Measurements from ENCODE around the gene RRP36. TPM values are rescaled to one million over a fixed set of nuclear protein-coding genes. Genes with fewer than 3 reads are reported as not detected.

Gene RRP36
- total and polyA plus RNA-seq, 9 of the 15 experiments (the other 6 are each of a cell fraction or from before 2014, with no cell fraction given) = 27.6 to 150 (median 114) TPM

DNA sequence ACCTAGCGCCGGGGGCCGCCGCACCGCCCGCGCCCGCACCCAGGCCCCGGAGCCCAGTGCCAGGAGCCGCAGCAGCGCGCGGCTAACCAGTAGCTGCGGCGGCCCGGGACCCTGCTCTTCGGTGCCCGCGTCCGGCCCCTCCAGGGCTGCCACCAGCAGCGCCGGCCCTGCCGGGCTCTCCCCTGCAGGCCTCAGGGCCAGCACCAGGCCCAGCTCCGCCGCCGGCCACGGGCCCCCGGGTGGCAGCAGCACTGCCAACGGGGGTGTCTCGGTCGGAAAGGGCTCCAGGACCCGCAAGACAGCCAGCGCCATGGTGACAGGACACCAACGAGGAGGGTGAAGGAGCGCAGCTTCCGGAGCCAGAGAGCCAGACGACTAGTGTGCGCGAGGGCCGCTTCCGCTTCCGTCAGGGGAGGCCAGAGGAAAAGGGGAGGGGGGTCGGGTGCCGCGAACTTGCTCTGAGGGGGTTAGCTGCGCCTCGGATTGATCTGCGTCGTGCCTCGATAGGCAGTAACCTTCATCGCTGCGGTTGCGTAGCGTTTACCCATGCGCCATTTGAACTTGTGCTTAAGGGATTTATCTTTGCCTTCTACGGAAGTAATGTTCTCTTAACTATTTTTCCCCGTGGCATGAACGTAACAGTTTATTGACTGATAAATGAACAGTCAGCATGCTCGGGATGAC lies 42.4 kb upstream of the RRP36 start, which contains the start of gene PEX6 (continued):
- TF ChIP-seq, protein P1, sequence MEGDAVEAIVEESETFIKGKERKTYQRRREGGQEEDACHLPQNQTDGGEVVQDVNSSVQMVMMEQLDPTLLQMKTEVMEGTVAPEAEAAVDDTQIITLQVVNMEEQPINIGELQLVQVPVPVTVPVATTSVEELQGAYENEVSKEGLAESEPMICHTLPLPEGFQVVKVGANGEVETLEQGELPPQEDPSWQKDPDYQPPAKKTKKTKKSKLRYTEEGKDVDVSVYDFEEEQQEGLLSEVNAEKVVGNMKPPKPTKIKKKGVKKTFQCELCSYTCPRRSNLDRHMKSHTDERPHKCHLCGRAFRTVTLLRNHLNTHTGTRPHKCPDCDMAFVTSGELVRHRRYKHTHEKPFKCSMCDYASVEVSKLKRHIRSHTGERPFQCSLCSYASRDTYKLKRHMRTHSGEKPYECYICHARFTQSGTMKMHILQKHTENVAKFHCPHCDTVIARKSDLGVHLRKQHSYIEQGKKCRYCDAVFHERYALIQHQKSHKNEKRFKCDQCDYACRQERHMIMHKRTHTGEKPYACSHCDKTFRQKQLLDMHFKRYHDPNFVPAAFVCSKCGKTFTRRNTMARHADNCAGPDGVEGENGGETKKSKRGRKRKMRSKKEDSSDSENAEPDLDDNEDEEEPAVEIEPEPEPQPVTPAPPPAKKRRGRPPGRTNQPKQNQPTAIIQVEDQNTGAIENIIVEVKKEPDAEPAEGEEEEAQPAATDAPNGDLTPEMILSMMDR (IDR thresholded peaks at IDR 0.05 in 2 of 3, conservative IDR thresholded peaks at IDR 0.05 in 1 of 3; ENCODE audit: insufficient read depth in 2 of 3, low read depth in 1 of 3, low read length in 3 of 3) = peak in 1 of 3 experiments; percentile 3; a peak in 1 of 6 replicates
- TF ChIP-seq KLF6 (CRISPR knock-in tag; IDR thresholded peaks at IDR 0.05; ENCODE audit: borderline replicate concordance) (peak; percentile 39; the same call in 1 of the 2 replicates), ZNF699 (CRISPR knock-in tag; IDR thresholded peaks at IDR 0.05; ENCODE audit: insufficient replicate concordance) (no peak), SMARCB1 (IDR thresholded peaks at IDR 0.05; ENCODE audit: insufficient read length, low read depth) (peak; percentile 51), SIN3B (IDR thresholded peaks at IDR 0.05; ENCODE audit: low read depth) (peak; percentile 70; the same call in 1 of the 2 replicates), RBBP5 (IDR thresholded peaks at IDR 0.05; ENCODE audit: borderline replicate concordance, insufficient read depth, low read length, poor library complexity, severe bottlenecking) (peak; percentile 87), STAT5A (IDR thresholded peaks at IDR 0.05; ENCODE audit: borderline replicate concordance, low read length) (peak; percentile 18; the same call in 1 of the 2 replicates), ZMIZ1 (IDR thresholded peaks at IDR 0.05; ENCODE audit: low read depth in 2 of 2, low read length in 2 of 2) (peak in 1 of 2 experiments; percentile 55; a peak in 1 of 4 replicates), CREB3 (tag; conservative IDR thresholded peaks at IDR 0.05; ENCODE audit: low read depth) (peak; percentile 24; the same call in 1 of the 2 replicates), NR2C1 (IDR thresholded peaks at IDR 0.05) (peak; percentile 31), NR2C1 (tag; IDR thresholded peaks at IDR 0.05) (peak; percentile 65; the same call in 1 of the 2 replicates), TGIF2 (CRISPR knock-in tag; IDR thresholded peaks at IDR 0.05) (no peak), NONO (IDR thresholded peaks at IDR 0.05; ENCODE audit: low read depth in 2 of 2, low read length in 1 of 2) (peak; percentile 45 to 87; a peak in 2 of 4 replicates), FUS (optimal IDR thresholded peaks at IDR 0.05; ENCODE audit: low read depth, low read length) (peak; percentile 53), FOXK2 (conservative IDR thresholded peaks at IDR 0.05 in 1 of 2, IDR thresholded peaks at IDR 0.05 in 1 of 2; ENCODE audit: low read depth in 2 of 2) (peak; percentile 21 to 56; a peak in 2 of 4 replicates), MTA1 (IDR thresholded peaks at IDR 0.05; ENCODE audit: borderline replicate concordance) (0 out of 2 replicates have a peak, but pooled peaks have one; percentile 22), ARID3B (CRISPR knock-in tag; IDR thresholded peaks at IDR 0.05; ENCODE audit: borderline replicate concordance) (0 out of 2 replicates have a peak, but pooled peaks have one; percentile 69), PML (IDR thresholded peaks at IDR 0.05; ENCODE audit: low read length) (peak; percentile 69; the same call in 1 of the 2 replicates)

Data from K562 (cell line).